H1 (cell line): ENCODE measurements around the gene PIGL. TPM values are rescaled to one million over a fixed set of nuclear protein-coding genes. Genes with fewer than 3 reads are reported as not detected.

Experiments used
- CTCF ChIA-PET: fragments of 300-600 bp; sonication (Branson Sonifier 250); formaldehyde crosslinking; loops from one replicate; lab custom pipeline; 2021; ENCODE audit not compliant: partially characterized antibody; lab: Charles Lee
- POLR2A ChIA-PET: fragments of 300-600 bp; sonication (Branson Sonifier 250); formaldehyde crosslinking; loops from one replicate; lab custom pipeline; 2021; ENCODE audit warnings: inconsistent platforms; ENCODE audit not compliant: partially characterized antibody; lab: Charles Lee
- DNase-seq, 2 experiments: peaks; one replicate each; pipeline versions ENCODE4 v3.0.0 to v3.0.0-alpha.2; 2010 to 2022; ENCODE audit warnings: low spot score in 2 of 2, low read depth in 1 of 2, mixed read lengths in 1 of 2
- FAIRE-seq: peaks from 2 replicates; lab custom pipeline; 2011; peaks lifted over from hg19 to GRCh38; lab: Jason Lieb, UNC
- H2AFZ ChIP-seq: 2 replicates; pipeline ENCODE4 v1.8.1; 2012; ENCODE audit warnings: low read length, inconsistent platforms
- H2AK5ac ChIP-seq: 2 replicates; pipeline ENCODE4 v1.6.1; 2013; ENCODE audit warnings: low read depth, low read length
- H2BK120ac ChIP-seq: replicated peaks from 2 replicates; pipeline ENCODE3; 2013; ENCODE audit warnings: low read depth, low read length, inconsistent platforms
- H2BK12ac ChIP-seq: 2 replicates; pipeline ENCODE4 v1.6.1; 2013; ENCODE audit warnings: low read depth, low read length
- H2BK15ac ChIP-seq: 2 replicates; pipeline ENCODE4 v1.6.1; 2013; ENCODE audit warnings: low read length
- H2BK20ac ChIP-seq: 2 replicates; pipeline ENCODE4 v1.6.1; 2013; ENCODE audit warnings: low read length
- H2BK5ac ChIP-seq: 2 replicates; pipeline ENCODE4 v1.6.1; 2013; ENCODE audit warnings: low read depth, low read length
- H3K14ac ChIP-seq: 2 replicates; pipeline ENCODE4 v1.6.1; 2013; ENCODE audit warnings: inconsistent platforms; ENCODE audit not compliant: insufficient read length
- H3K18ac ChIP-seq: 2 replicates; pipeline ENCODE4 v1.6.1; 2013; ENCODE audit warnings: low read length; ENCODE audit errors: extremely low read depth
- H3K23ac ChIP-seq: 2 replicates; pipeline ENCODE4 v1.6.1; 2013; ENCODE audit warnings: inconsistent platforms; ENCODE audit not compliant: insufficient read length
- H3K23me2 ChIP-seq: 2 replicates; pipeline ENCODE4 v1.6.1; 2013; ENCODE audit warnings: low read depth, low read length
- H3K27ac ChIP-seq: 2 replicates; pipeline ENCODE4 v1.6.1; 2011; ENCODE audit warnings: low read depth, low read length, inconsistent platforms
- H3K27me3 ChIP-seq, 4 experiments: replicated peaks in 1 of 4; 1 replicate in 1 of 4; 2 replicates in 3 of 4; pipeline versions ENCODE4 v1.6.1 to v1.8.1; 2011 to 2013; ENCODE audit warnings: low read length in 3 of 4, mild to moderate bottlenecking in 3 of 4, inconsistent platforms in 2 of 4, mixed read lengths in 2 of 4, moderate library complexity in 1 of 4; ENCODE audit not compliant: control insufficient read depth in 3 of 4, insufficient read depth in 3 of 4; ENCODE audit errors: extremely low read depth in 1 of 4
- H3K36me3 ChIP-seq, 4 experiments: 2 replicates each; pipeline versions ENCODE4 v1.6.1 to v1.8.1; 2011 to 2013; ENCODE audit warnings: mild to moderate bottlenecking in 4 of 4, low read length in 3 of 4, moderate library complexity in 2 of 4, control low read depth in 1 of 4, inconsistent platforms in 1 of 4; ENCODE audit not compliant: insufficient read depth in 4 of 4, control insufficient read depth in 2 of 4
- H3K4ac ChIP-seq: replicated peaks from 2 replicates; pipeline ENCODE3; 2013; ENCODE audit warnings: low read length, low read depth, mixed read lengths, inconsistent platforms; ENCODE audit not compliant: insufficient read length
- H3K4me1 ChIP-seq, 4 experiments: replicated peaks in 1 of 4; 1 replicate in 1 of 4; 2 replicates in 3 of 4; pipeline versions ENCODE4 v1.6.1 to v1.8.1; 2011 to 2013; ENCODE audit warnings: low read length in 3 of 4, inconsistent platforms in 2 of 4, mixed read lengths in 1 of 4; ENCODE audit not compliant: insufficient read depth in 4 of 4, control insufficient read depth in 3 of 4
- H3K4me2 ChIP-seq, 2 experiments: 2 replicates each; pipeline versions ENCODE4 v1.6.1 to v1.8.1; 2011 to 2013; ENCODE audit warnings: low read depth in 2 of 2, low read length in 2 of 2, control low read depth in 1 of 2, inconsistent platforms in 1 of 2, mild to moderate bottlenecking in 1 of 2; ENCODE audit not compliant: insufficient read depth in 1 of 2
- H3K4me3 ChIP-seq, 4 experiments: fragments of 200-600, 300-600 bp in 1 of 4; sonication (generic), shearing (Covaris generic), sonication (Bioruptor Twin) in 1 of 4; 2 replicates each; pipeline versions ENCODE4 v1.5.1 to v1.8.1; 2011 to 2016; ENCODE audit warnings: low read length in 4 of 4, low read depth in 3 of 4, control low read depth in 2 of 4, inconsistent platforms in 2 of 4, mild to moderate bottlenecking in 2 of 4, mixed read lengths in 1 of 4, moderate library complexity in 1 of 4; ENCODE audit not compliant: insufficient read depth in 2 of 4; ENCODE audit errors: extremely low read depth in 1 of 4
- H3K56ac ChIP-seq: replicated peaks from 2 replicates; pipeline ENCODE3; 2013; ENCODE audit warnings: low read depth, mild to moderate bottlenecking, mixed read lengths, low read length, inconsistent platforms; ENCODE audit not compliant: insufficient read length
- H3K79me1 ChIP-seq: 2 replicates; pipeline ENCODE4 v1.6.1; 2013; ENCODE audit warnings: low read depth, low read length, control low read depth
- H3K79me2 ChIP-seq, 2 experiments: 2 replicates each; pipeline versions ENCODE4 v1.6.1 to v1.8.1; 2012 to 2013; ENCODE audit warnings: low read length in 2 of 2, mild to moderate bottlenecking in 2 of 2, inconsistent platforms in 1 of 2; ENCODE audit not compliant: insufficient read depth in 2 of 2, control insufficient read depth in 1 of 2
- H3K9ac ChIP-seq, 4 experiments: replicated peaks in 1 of 4; 1 replicate in 1 of 4; 2 replicates in 3 of 4; pipeline versions ENCODE4 v1.6.1 to v1.8.1; 2011 to 2013; ENCODE audit warnings: low read depth in 3 of 4, low read length in 3 of 4, control low read depth in 2 of 4, mild to moderate bottlenecking in 2 of 4, moderate library complexity in 2 of 4, inconsistent platforms in 1 of 4; ENCODE audit errors: extremely low read depth in 1 of 4
- H3K9me3 ChIP-seq, 2 experiments: 2 replicates each; pipeline versions ENCODE4 v1.6.1 to v1.8.1; 2012 to 2013; ENCODE audit warnings: mild to moderate bottlenecking in 2 of 2, moderate library complexity in 2 of 2, control low read depth in 1 of 2, inconsistent platforms in 1 of 2, low read depth in 1 of 2, low read length in 1 of 2, mixed read lengths in 1 of 2; ENCODE audit not compliant: insufficient read depth in 2 of 2
- H4K20me1 ChIP-seq, 2 experiments: replicated peaks in 1 of 2; 2 replicates each; pipeline versions ENCODE3 to v1.8.1; 2011 to 2013; ENCODE audit warnings: inconsistent platforms in 2 of 2, low read length in 2 of 2, mild to moderate bottlenecking in 1 of 2; ENCODE audit not compliant: insufficient read depth in 2 of 2, control insufficient read depth in 1 of 2
- H4K5ac ChIP-seq: 2 replicates; pipeline ENCODE4 v1.6.1; 2013; ENCODE audit warnings: low read length, low read depth, mixed read lengths, inconsistent platforms; ENCODE audit not compliant: insufficient read length
- H4K8ac ChIP-seq: 2 replicates; pipeline ENCODE4 v1.8.0; 2013; ENCODE audit warnings: mild to moderate bottlenecking, moderate library complexity, low read length, inconsistent platforms; ENCODE audit not compliant: insufficient read depth; ENCODE audit errors: extremely low read depth
- H4K91ac ChIP-seq: replicated peaks from 2 replicates; pipeline ENCODE3; 2013; ENCODE audit warnings: low read length, mixed read lengths, inconsistent platforms; ENCODE audit not compliant: insufficient read length
- ATF2 ChIP-seq: IDR thresholded peaks from 2 replicates; pipeline ENCODE4 v1.6.1; 2012; ENCODE audit warnings: low read length, inconsistent platforms
- ATF3 ChIP-seq: IDR thresholded peaks from 2 replicates; pipeline ENCODE4 v1.6.1; 2011; ENCODE audit warnings: low read depth, mild to moderate bottlenecking, low read length; ENCODE audit not compliant: insufficient read depth
- CEBPB ChIP-seq: IDR thresholded peaks from 2 replicates; pipeline ENCODE4 v1.6.1; 2012; ENCODE audit warnings: low read depth, low read length
- EGR1 ChIP-seq: IDR thresholded peaks from 2 replicates; pipeline ENCODE4 v1.6.1; 2011; ENCODE audit warnings: low read depth, low read length, borderline replicate concordance
- EZH2 ChIP-seq: fragments of 200-600 bp; sonication (generic); IDR thresholded peaks from 2 replicates; pipeline ENCODE4 v1.7.1; 2012; ENCODE audit warnings: low read depth, mild to moderate bottlenecking, moderate library complexity, low read length, inconsistent platforms; ENCODE audit not compliant: severe bottlenecking
- KDM5A ChIP-seq: fragments of 200-600 bp; IDR thresholded peaks from 2 replicates; pipeline ENCODE4 v1.7.1; 2012; ENCODE audit warnings: mild to moderate bottlenecking, low read length, inconsistent platforms, mixed read lengths
- RFX5 ChIP-seq: IDR thresholded peaks from 2 replicates; pipeline ENCODE4 v1.6.1; 2011; ENCODE audit warnings: low read depth, low read length, improper control_type of control experiment, borderline replicate concordance
- SP1 ChIP-seq: IDR thresholded peaks from 2 replicates; pipeline ENCODE4 v1.6.1; 2011; ENCODE audit warnings: low read depth, low read length
- TBP ChIP-seq: IDR thresholded peaks from 2 replicates; pipeline ENCODE4 v1.6.1; 2011; ENCODE audit warnings: low read depth, low read length, improper control_type of control experiment
- YY1 ChIP-seq: IDR thresholded peaks from 2 replicates; pipeline ENCODE4 v1.6.1; 2011; ENCODE audit warnings: low read depth, mild to moderate bottlenecking, low read length
- ZNF274 ChIP-seq: IDR thresholded peaks from 2 replicates; pipeline ENCODE4 v1.7.0; 2012; ENCODE audit warnings: low read length, borderline replicate concordance; ENCODE audit errors: extremely low read depth
- WGBS, 2 experiments: shearing (Covaris generic) in 1 of 2; methylation state at CpG; one replicate each; pipeline versions ENCODE4 v1.1.6 to v1.1.7; 2013 to 2015; ENCODE audit warnings: low lambda C conversion rate in 2 of 2, mixed read lengths in 2 of 2, inconsistent platforms in 1 of 2, low coverage in 1 of 2, missing lambda C conversion rate in 1 of 2; ENCODE audit not compliant: insufficient replicate concordance in 2 of 2, insufficient coverage in 1 of 2, insufficient read length in 1 of 2; ENCODE audit errors: extremely low coverage in 1 of 2, missing lambda C conversion rate in 1 of 2; 5-methylcytosine and 5-hydroxymethylcytosine counted together
- polyA plus RNA-seq, 7 experiments: library from polyadenylated mRNA; depleted of rRNA in 3 of 7; stranded (reverse) in 5 of 7; unstranded in 2 of 7; fragments of >200 nt in 5 of 7; fragments of 200-250 nt in 2 of 7; gene quantifications; 1 replicate in 5 of 7; 2 replicates in 1 of 7; 4 replicates in 1 of 7; pipeline versions ENCODE4 v1.2.1 to v1.2.3, GENCODE V29; 2011 to 2013; ENCODE audit warnings: missing spikeins in 2 of 7, mixed read lengths in 2 of 7
- total RNA-seq: library from RNA; stranded (reverse); fragmentation: NEBNext Ultra II Directional; extraction: Animal tissue kit (Norgen Biotek cat#: 25700); gene quantifications from 2 replicates; pipeline ENCODE4 v1.2.1, GENCODE V29; 2021

PIGL gene
- total and polyA plus RNA-seq, 2 of the 8 experiments (the other 6 are each of a cell fraction or from before 2014, with no cell fraction given): 28.4 to 30.8 TPM

DNA sequence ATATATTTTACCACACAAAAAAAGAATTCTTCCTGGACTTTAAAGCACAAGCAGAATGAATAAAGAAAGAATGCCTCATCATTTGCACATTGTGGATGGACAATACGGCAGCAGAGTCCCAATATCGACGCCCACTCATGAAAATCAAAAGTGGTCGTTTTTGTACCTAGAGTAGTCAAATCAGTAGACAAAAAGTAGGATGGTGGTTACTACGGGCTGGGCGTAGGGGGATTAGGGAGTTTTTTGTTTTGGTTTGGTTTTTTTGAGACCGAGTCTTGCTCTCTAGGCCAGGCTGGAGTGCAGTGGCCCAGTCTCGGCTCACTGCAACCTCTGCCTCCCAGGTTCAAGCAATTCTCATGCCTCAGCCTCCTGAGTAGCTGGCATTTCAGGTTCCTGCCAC, 144.9 kb downstream of the PIGL start:
- H3K14ac ChIP-seq: no peak overlapping the region
- H3K27ac ChIP-seq: no peak overlapping the region
- H4K5ac ChIP-seq: no peak overlapping the region
- CTCF ChIA-PET: interaction anchor here (1.2 to 5.1 kb wide), 4 partner anchors 11 to 74 kb away, joined by 4 to 44 read pairs (median 16); partner anchors contain the start of gene CENPV
- H3K79me2 ChIP-seq: no peaks in the 10 kb centered on the region
- H3K23ac ChIP-seq: no peak overlapping the region
- POLR2A ChIA-PET: interaction anchor here (2.9 kb wide), 1 partner anchor 79 kb away, joined by 14 read pairs; no protein-coding TSS in a partner anchor
- no peaks in the 10 kb centered on the region for H3K27me3 ChIP-seq
- FAIRE-seq (no peak), DNase-seq (no peak)
- H2AK5ac ChIP-seq: no peak overlapping the region
- H4K91ac ChIP-seq: no peak overlapping the region
- no peak overlapping the region for H2BK12ac ChIP-seq
- H3K79me1 ChIP-seq: no peaks in the 10 kb centered on the region
- no peak overlapping the region for H2BK15ac ChIP-seq
- H2AFZ ChIP-seq: no peak overlapping the region
- TF ChIP-seq EGR1: no peak
- no peak for TF ChIP-seq CEBPB
- no peak for TF ChIP-seq KDM5A
- no peak for TF ChIP-seq ATF2
- TF ChIP-seq YY1: no peak
- TF ChIP-seq ATF3: no peak
- no peak for TF ChIP-seq EZH2
- no peak for TF ChIP-seq TBP
- TF ChIP-seq RFX5: no peak
- no peak for TF ChIP-seq SP1
- no peak for TF ChIP-seq ZNF274
- no peak overlapping the region for H2BK5ac ChIP-seq
- 89% methylated on average over 8 of the region's 8 CpGs; no CpG with 5 or more reads in 1 of the 2 experiments for WGBS, 2 experiments
- no peak overlapping the region for H3K18ac ChIP-seq
- H3K36me3 ChIP-seq: no peaks in the 10 kb centered on the region
- no peak overlapping the region for H3K4ac ChIP-seq
- H3K9me3 ChIP-seq: no peaks in the 10 kb centered on the region
- no peak overlapping the region for H3K9ac ChIP-seq
- H3K4me1 ChIP-seq: peaks cover 0 to 2% (median 0%) of the 10 kb centered on the region in 4 experiments; a peak in 1 of 7 replicates
- H3K23me2 ChIP-seq: no peaks in the 10 kb centered on the region
- no peak overlapping the region for H2BK120ac ChIP-seq
- no peaks in the 10 kb centered on the region for H4K20me1 ChIP-seq
- H3K4me2 ChIP-seq: no peak overlapping the region
- H2BK20ac ChIP-seq: no peak overlapping the region
- no peak overlapping the region for H3K4me3 ChIP-seq
- H3K56ac ChIP-seq: no peak overlapping the region
- H4K8ac ChIP-seq: no peak overlapping the region
